ENCODE data around the gene MICAL2.

MICAL2 gene

GRCh38 chr11:12245549-12246016, 135.2 kb downstream of the MICAL2 start:
- TF ChIP-seq CTCF (conservative IDR thresholded peaks at IDR 0.05; ENCODE audit: low read depth, low read length), result no peak
- no peak for DNase-seq (ENCODE audit: low read depth)
- H3K4me3 ChIP-seq (ENCODE audit: low read depth, low read length), result no peak overlapping the region

- no peak for DNase-seq (ENCODE audit: low read depth)
- no peak for TF ChIP-seq CTCF (conservative IDR thresholded peaks at IDR 0.05; ENCODE audit: low read depth, low read length)
- no peak overlapping the region for H3K4me3 ChIP-seq (ENCODE audit: low read depth, low read length)
Measured at GRCh38 chr11:12246147-12246546, 135.8 kb downstream of the MICAL2 start.

GRCh38 chr11:12246989-12247388, 136.6 kb downstream of the MICAL2 start:
- DNase-seq (ENCODE audit: low read depth), result no peak
- TF ChIP-seq CTCF (conservative IDR thresholded peaks at IDR 0.05; ENCODE audit: low read depth, low read length), result no peak
- no peak overlapping the region for H3K4me3 ChIP-seq (ENCODE audit: low read depth, low read length)

GRCh38 chr11:12247543-12248254, 137.3 kb downstream of the MICAL2 start:
- no peak overlapping the region for H3K4me3 ChIP-seq (ENCODE audit: low read depth, low read length)
- no peak for TF ChIP-seq CTCF (conservative IDR thresholded peaks at IDR 0.05; ENCODE audit: low read depth, low read length)
- no peak for DNase-seq (ENCODE audit: low read depth)

GRCh38 chr11:12248330-12248729, 137.9 kb downstream of the MICAL2 start:
- DNase-seq (ENCODE audit: low read depth), result peak; percentile 41
- no peak for TF ChIP-seq CTCF (conservative IDR thresholded peaks at IDR 0.05; ENCODE audit: low read depth, low read length)
- no peak overlapping the region for H3K4me3 ChIP-seq (ENCODE audit: low read depth, low read length)

- H3K4me3 ChIP-seq (ENCODE audit: low read depth, low read length), result no peak overlapping the region
- no peak for TF ChIP-seq CTCF (conservative IDR thresholded peaks at IDR 0.05; ENCODE audit: low read depth, low read length)
- DNase-seq (ENCODE audit: low read depth), result no peak
Measured at GRCh38 chr11:12249590-12250260, 139.3 kb downstream of the MICAL2 start.

Measured in choroid plexus epithelial cell (primary cell).